ENCODE results near the gene IQSEC1.

GRCh38 chr3:13037458-13038117 lies 35.6 kb downstream of the IQSEC1 start:
- TF ChIP-seq USF1 (IDR thresholded peaks at IDR 0.05) (no peak), YY1 (IDR thresholded peaks at IDR 0.05; ENCODE audit: low read depth) (no peak), TAF1 (IDR thresholded peaks at IDR 0.05; ENCODE audit: low read depth) (no peak), REST (IDR thresholded peaks at IDR 0.05; ENCODE audit: low read depth) (no peak), EP300 (IDR thresholded peaks at IDR 0.05; ENCODE audit: borderline replicate concordance) (no peak), TCF12 (IDR thresholded peaks at IDR 0.05; ENCODE audit: low read depth) (no peak), RAD21 (IDR thresholded peaks at IDR 0.05; ENCODE audit: low read depth) (no peak), ZBTB7A (IDR thresholded peaks at IDR 0.05; ENCODE audit: low read depth) (no peak), EGR1 (IDR thresholded peaks at IDR 0.05) (no peak)

All from Ishikawa (cell line).